SU-DHL-6 (cell line): ENCODE measurements around the gene SLF2.

ENCODE experiments used
- H2AFZ ChIP-seq: fragments of 200-600 bp; sonication (generic); 2 replicates; pipeline ENCODE4 v1.6.1; 2014; ENCODE audit warnings: low read depth, mild to moderate bottlenecking, moderate library complexity, mixed read lengths, antibody characterized with exemption, low read length; ENCODE audit not compliant: severe bottlenecking
- H3F3A ChIP-seq: fragments of 200-600 bp; shearing (Covaris generic); 2 replicates; pipeline ENCODE4 v1.6.0; 2016; ENCODE audit warnings: antibody characterized with exemption, mild to moderate bottlenecking; ENCODE audit not compliant: insufficient read depth
- H3K27ac ChIP-seq: fragments of 200-600 bp; sonication (generic); 2 replicates; pipeline ENCODE4 v1.5.1; 2016; ENCODE audit warnings: low read depth, mild to moderate bottlenecking, low read length, moderate library complexity, mixed read lengths
- H3K27me3 ChIP-seq: fragments of 200-600 bp; sonication (generic), shearing (Covaris generic); 2 replicates; pipeline ENCODE4 v1.6.0; 2014; ENCODE audit warnings: mild to moderate bottlenecking, low read length
- H3K36me3 ChIP-seq: fragments of 200-600 bp; sonication (generic); 2 replicates; pipeline ENCODE4 v1.6.1; 2014; ENCODE audit warnings: mild to moderate bottlenecking, low read length, mixed read lengths
- H3K4me2 ChIP-seq: fragments of 300-600, 200-600 bp; shearing (Covaris generic), sonication (generic); 2 replicates; pipeline ENCODE4 v1.6.0; 2014; ENCODE audit warnings: low read length, low read depth, mild to moderate bottlenecking; ENCODE audit not compliant: poor library complexity, severe bottlenecking
- H3K4me3 ChIP-seq: fragments of 200-600 bp; sonication (generic); 2 replicates; pipeline ENCODE4 v1.5.1; 2014; ENCODE audit warnings: antibody characterized with exemption, low read length, mild to moderate bottlenecking, mixed read lengths; ENCODE audit not compliant: insufficient read depth, poor library complexity, severe bottlenecking
- H3K79me2 ChIP-seq: fragments of 200-600 bp; sonication (generic); 2 replicates; pipeline ENCODE4 v1.6.1; 2014; ENCODE audit warnings: mild to moderate bottlenecking, low read length, moderate library complexity; ENCODE audit not compliant: insufficient read depth
- H3K9ac ChIP-seq: fragments of 200-600 bp; sonication (generic); 2 replicates; pipeline ENCODE4 v1.7.0; 2014; ENCODE audit warnings: mild to moderate bottlenecking, low read length
- H3K9me2 ChIP-seq: fragments of 200-600 bp; sonication (generic); replicated peaks from 2 replicates; pipeline ENCODE4 v1.6.1; 2014; ENCODE audit warnings: low read length; ENCODE audit not compliant: insufficient read depth
- H3K9me3 ChIP-seq: fragments of 200-600 bp; sonication (generic); 2 replicates; pipeline ENCODE4 v1.6.1; 2014; ENCODE audit warnings: low read length, mixed read lengths; ENCODE audit not compliant: insufficient read depth
- H4K20me1 ChIP-seq: fragments of 200-600 bp; sonication (generic); 2 replicates; pipeline ENCODE4 v1.6.1; 2014; ENCODE audit warnings: low read depth, mild to moderate bottlenecking, antibody characterized with exemption, low read length, moderate library complexity, mixed read lengths
- CTCF ChIP-seq: fragments of 200-600 bp; sonication (generic); IDR thresholded peaks from one replicate; pipeline ENCODE4 v1.5.1; 2017; ENCODE audit warnings: antibody characterized with exemption, mild to moderate bottlenecking, low read length, moderate library complexity; ENCODE audit not compliant: insufficient read depth, poor library complexity, severe bottlenecking
- EZH2phosphoT487 ChIP-seq: fragments of 200-600 bp; sonication (generic), shearing (Covaris generic); conservative IDR thresholded peaks from 2 replicates; pipeline ENCODE4 v1.6.1; 2018; ENCODE audit warnings: mild to moderate bottlenecking, antibody characterized with exemption, low read length, moderate library complexity, mixed read lengths

Gene SLF2

GRCh38 chr10:100866575-100867098, 46.1 kb upstream of the SLF2 start:
- no peaks in the 10 kb centered on the region for H3K79me2 ChIP-seq
- H3K9me2 ChIP-seq, result no peaks in the 10 kb centered on the region
- no peak overlapping the region for H2AFZ ChIP-seq
- H4K20me1 ChIP-seq, result no peaks in the 10 kb centered on the region
- H3K27ac ChIP-seq, result no peak overlapping the region
- H3K9ac ChIP-seq, result no peak overlapping the region
- H3K36me3 ChIP-seq, result no peaks in the 10 kb centered on the region
- no peaks in the 10 kb centered on the region for H3F3A ChIP-seq
- TF ChIP-seq EZH2phosphoT487 (no peak), CTCF (no peak)
- H3K4me2 ChIP-seq, result no peak overlapping the region
- no peak overlapping the region for H3K4me3 ChIP-seq
- no peaks in the 10 kb centered on the region for H3K9me3 ChIP-seq
- H3K27me3 ChIP-seq, result no peaks in the 10 kb centered on the region

GRCh38 chr10:100867261-100867963, 45.4 kb upstream of the SLF2 start:
- Histone ChIP-seq H2AFZ (no peak overlapping the region), H3K79me2 (no peaks in the 10 kb centered on the region), H3K36me3 (no peaks in the 10 kb centered on the region), H4K20me1 (no peaks in the 10 kb centered on the region), H3K9ac (no peak overlapping the region), H3K4me3 (no peak overlapping the region), H3K4me2 (no peak overlapping the region), H3K9me3 (no peaks in the 10 kb centered on the region), H3K27ac (no peak overlapping the region), H3K9me2 (no peaks in the 10 kb centered on the region), H3K27me3 (no peaks in the 10 kb centered on the region), H3F3A (no peaks in the 10 kb centered on the region)
- no peak for TF ChIP-seq CTCF
- no peak for TF ChIP-seq EZH2phosphoT487

GRCh38 chr10:100868382-100868781, 44.4 kb upstream of the SLF2 start:
- Histone ChIP-seq H3K4me2 (no peak overlapping the region), H2AFZ (no peak overlapping the region), H4K20me1 (no peaks in the 10 kb centered on the region), H3K27me3 (no peaks in the 10 kb centered on the region), H3K4me3 (no peak overlapping the region), H3K9ac (no peak overlapping the region), H3K9me2 (no peaks in the 10 kb centered on the region), H3K27ac (no peak overlapping the region), H3F3A (no peaks in the 10 kb centered on the region), H3K36me3 (no peaks in the 10 kb centered on the region), H3K9me3 (no peaks in the 10 kb centered on the region), H3K79me2 (no peaks in the 10 kb centered on the region)
- TF ChIP-seq CTCF (no peak), EZH2phosphoT487 (no peak)
